GM12865 (cell line): ENCODE data around the gene BRD4.
A peak's percentile ranks its signal among the peaks of the same experiment; 100 is the strongest.

Experiments
- DNase-seq: peaks from one replicate; pipeline ENCODE4 v3.0.0; 2010; ENCODE audit warnings: low read depth
- H3K4me3 ChIP-seq: 2 replicates; pipeline ENCODE4 v1.5.1; 2011; ENCODE audit warnings: mild to moderate bottlenecking, low read depth, low read length, control low read depth
- CTCF ChIP-seq: IDR thresholded peaks from 2 replicates; pipeline ENCODE4 v1.5.1; 2011; ENCODE audit warnings: low read length, control low read depth, low read depth, inconsistent platforms; ENCODE audit not compliant: insufficient read depth; ENCODE audit errors: missing control alignments

Gene BRD4

GRCh38 chr19:15332311-15332996 is at the start of gene BRD4:
TSS of gene BRD4 (minus strand) at chr19:15332539. CDS start at chr19:15273099, 59,440 bp downstream.
- TF ChIP-seq CTCF = no peak
- peak; percentile 81 for DNase-seq

GRCh38 chr19:15381864-15382263 is 49.5 kb upstream of the BRD4 start:
- no peak for TF ChIP-seq CTCF
- no peak for DNase-seq

More at GRCh38 chr19:15332311-15332996, at the start of gene BRD4:
- peak within 1 kb of the TSS; percentile 100 for H3K4me3 ChIP-seq

GRCh38 chr19:15381429-15381828 is 49.1 kb upstream of the BRD4 start:
- H3K4me3 ChIP-seq = no peak overlapping the region
- no peak for DNase-seq
- TF ChIP-seq CTCF = no peak

More at GRCh38 chr19:15381864-15382263, 49.5 kb upstream of the BRD4 start:
- no peak overlapping the region for H3K4me3 ChIP-seq

- TF ChIP-seq CTCF = no peak
- DNase-seq = peak; percentile 74
Measured at GRCh38 chr19:15379999-15380647, 47.8 kb upstream of the BRD4 start.

GRCh38 chr19:15379083-15379998 is 47.0 kb upstream of the BRD4 start, which contains the start of gene AKAP8:
TSS of gene AKAP8 (minus strand) at chr19:15379787. CDS start at chr19:15379731, 56 bp downstream.
- peak within 1 kb of the TSS; percentile 88 for H3K4me3 ChIP-seq

More at GRCh38 chr19:15379999-15380647, 47.8 kb upstream of the BRD4 start:
- peak overlapping the region; percentile 67 for H3K4me3 ChIP-seq

More at GRCh38 chr19:15379083-15379998, 47.0 kb upstream of the BRD4 start, which contains the start of gene AKAP8:
- peak; percentile 99 for DNase-seq
- no peak for TF ChIP-seq CTCF
